ENCODE measurements around the gene CAB39L. TPM values are rescaled to one million over a fixed set of nuclear protein-coding genes. Genes with fewer than 3 reads are reported as not detected.

The CAB39L gene
- polyA plus RNA-seq, 1 donor from 2014 or later = 40.3 TPM

- TF ChIP-seq RAD21 (conservative IDR thresholded peaks at IDR 0.05) (no peak), EZH2 (IDR thresholded peaks at IDR 0.05; ENCODE audit: borderline replicate concordance, insufficient read depth, low read length, poor library complexity, severe bottlenecking) (no peak), POLR2AphosphoS5 (IDR thresholded peaks at IDR 0.05) (no peak), SMC3 (conservative IDR thresholded peaks at IDR 0.05; ENCODE audit: poor library complexity) (no peak), MXI1 (conservative IDR thresholded peaks at IDR 0.05; ENCODE audit: poor library complexity, severe bottlenecking) (no peak)
- TF ChIP-seq, protein P1, sequence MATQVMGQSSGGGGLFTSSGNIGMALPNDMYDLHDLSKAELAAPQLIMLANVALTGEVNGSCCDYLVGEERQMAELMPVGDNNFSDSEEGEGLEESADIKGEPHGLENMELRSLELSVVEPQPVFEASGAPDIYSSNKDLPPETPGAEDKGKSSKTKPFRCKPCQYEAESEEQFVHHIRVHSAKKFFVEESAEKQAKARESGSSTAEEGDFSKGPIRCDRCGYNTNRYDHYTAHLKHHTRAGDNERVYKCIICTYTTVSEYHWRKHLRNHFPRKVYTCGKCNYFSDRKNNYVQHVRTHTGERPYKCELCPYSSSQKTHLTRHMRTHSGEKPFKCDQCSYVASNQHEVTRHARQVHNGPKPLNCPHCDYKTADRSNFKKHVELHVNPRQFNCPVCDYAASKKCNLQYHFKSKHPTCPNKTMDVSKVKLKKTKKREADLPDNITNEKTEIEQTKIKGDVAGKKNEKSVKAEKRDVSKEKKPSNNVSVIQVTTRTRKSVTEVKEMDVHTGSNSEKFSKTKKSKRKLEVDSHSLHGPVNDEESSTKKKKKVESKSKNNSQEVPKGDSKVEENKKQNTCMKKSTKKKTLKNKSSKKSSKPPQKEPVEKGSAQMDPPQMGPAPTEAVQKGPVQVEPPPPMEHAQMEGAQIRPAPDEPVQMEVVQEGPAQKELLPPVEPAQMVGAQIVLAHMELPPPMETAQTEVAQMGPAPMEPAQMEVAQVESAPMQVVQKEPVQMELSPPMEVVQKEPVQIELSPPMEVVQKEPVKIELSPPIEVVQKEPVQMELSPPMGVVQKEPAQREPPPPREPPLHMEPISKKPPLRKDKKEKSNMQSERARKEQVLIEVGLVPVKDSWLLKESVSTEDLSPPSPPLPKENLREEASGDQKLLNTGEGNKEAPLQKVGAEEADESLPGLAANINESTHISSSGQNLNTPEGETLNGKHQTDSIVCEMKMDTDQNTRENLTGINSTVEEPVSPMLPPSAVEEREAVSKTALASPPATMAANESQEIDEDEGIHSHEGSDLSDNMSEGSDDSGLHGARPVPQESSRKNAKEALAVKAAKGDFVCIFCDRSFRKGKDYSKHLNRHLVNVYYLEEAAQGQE (IDR thresholded peaks at IDR 0.05; ENCODE audit: borderline replicate concordance) = no peak
- TF ChIP-seq, protein P2, sequence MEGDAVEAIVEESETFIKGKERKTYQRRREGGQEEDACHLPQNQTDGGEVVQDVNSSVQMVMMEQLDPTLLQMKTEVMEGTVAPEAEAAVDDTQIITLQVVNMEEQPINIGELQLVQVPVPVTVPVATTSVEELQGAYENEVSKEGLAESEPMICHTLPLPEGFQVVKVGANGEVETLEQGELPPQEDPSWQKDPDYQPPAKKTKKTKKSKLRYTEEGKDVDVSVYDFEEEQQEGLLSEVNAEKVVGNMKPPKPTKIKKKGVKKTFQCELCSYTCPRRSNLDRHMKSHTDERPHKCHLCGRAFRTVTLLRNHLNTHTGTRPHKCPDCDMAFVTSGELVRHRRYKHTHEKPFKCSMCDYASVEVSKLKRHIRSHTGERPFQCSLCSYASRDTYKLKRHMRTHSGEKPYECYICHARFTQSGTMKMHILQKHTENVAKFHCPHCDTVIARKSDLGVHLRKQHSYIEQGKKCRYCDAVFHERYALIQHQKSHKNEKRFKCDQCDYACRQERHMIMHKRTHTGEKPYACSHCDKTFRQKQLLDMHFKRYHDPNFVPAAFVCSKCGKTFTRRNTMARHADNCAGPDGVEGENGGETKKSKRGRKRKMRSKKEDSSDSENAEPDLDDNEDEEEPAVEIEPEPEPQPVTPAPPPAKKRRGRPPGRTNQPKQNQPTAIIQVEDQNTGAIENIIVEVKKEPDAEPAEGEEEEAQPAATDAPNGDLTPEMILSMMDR (IDR thresholded peaks at IDR 0.05; ENCODE audit: poor library complexity, severe bottlenecking) = no peak
- no peaks in the 10 kb centered on the region for H3K9me3 ChIP-seq (ENCODE audit: low read length)
- no peaks in the 10 kb centered on the region for H3K36me3 ChIP-seq (ENCODE audit: insufficient read depth, low read length)
- no peaks in the 10 kb centered on the region for H3K79me2 ChIP-seq (replicated peaks; ENCODE audit: insufficient read depth, low read length)
- no peak overlapping the region for H3K9ac ChIP-seq (ENCODE audit: low read length)
- no peak overlapping the region for H3K27ac ChIP-seq (ENCODE audit: low read length)
- H3K27me3 ChIP-seq (ENCODE audit: insufficient read depth, low read depth, low read length) = no peaks in the 10 kb centered on the region
- no peaks in the 10 kb centered on the region for H3K9me2 ChIP-seq (ENCODE audit: insufficient read depth, low read length)
- H3K4me3 ChIP-seq (ENCODE audit: low read length) = no peak overlapping the region
- no peaks in the 10 kb centered on the region for H3F3A ChIP-seq (ENCODE audit: insufficient read depth, low read length, poor library complexity, severe bottlenecking)
- H2AFZ ChIP-seq (ENCODE audit: low read depth, low read length) = no peak overlapping the region
- H4K20me1 ChIP-seq (ENCODE audit: insufficient read depth) = no peaks in the 10 kb centered on the region
- H3K4me2 ChIP-seq (ENCODE audit: low read length) = no peak overlapping the region
Observed at GRCh38 chr13:49354719-49355118, 89.1 kb downstream of the CAB39L start.

DNA sequence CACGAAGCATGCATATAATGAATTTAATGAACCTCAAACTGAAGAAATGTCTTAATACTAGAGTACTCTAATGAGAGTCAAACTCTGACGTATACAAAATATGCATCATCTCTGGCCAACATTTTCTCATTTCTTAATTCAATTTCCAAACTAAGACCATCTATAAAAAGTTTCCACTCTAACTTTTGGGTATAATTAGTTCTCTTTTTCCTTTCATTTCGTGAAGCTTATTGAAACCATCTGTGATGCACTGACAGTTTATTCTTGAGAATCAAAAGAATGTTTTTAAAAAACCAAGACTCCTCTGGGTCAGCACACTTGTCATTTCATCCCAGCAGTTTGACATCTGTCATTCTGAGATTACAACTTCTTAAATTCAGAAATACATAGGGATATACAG, 90.0 kb downstream of the CAB39L start:
- Histone ChIP-seq H3K4me3 (ENCODE audit: low read length) (no peak overlapping the region), H3K9me2 (ENCODE audit: insufficient read depth, low read length) (no peaks in the 10 kb centered on the region)

More for the DNA sequence above, 90.0 kb downstream of the CAB39L start:
- no peak overlapping the region for H3K27ac ChIP-seq (ENCODE audit: low read length)
- no peaks in the 10 kb centered on the region for H3K9me3 ChIP-seq (ENCODE audit: low read length)
- H2AFZ ChIP-seq (ENCODE audit: low read depth, low read length) = no peak overlapping the region
- H3K9ac ChIP-seq (ENCODE audit: low read length) = no peak overlapping the region
- H3F3A ChIP-seq (ENCODE audit: insufficient read depth, low read length, poor library complexity, severe bottlenecking) = no peaks in the 10 kb centered on the region
- H4K20me1 ChIP-seq (ENCODE audit: insufficient read depth) = no peaks in the 10 kb centered on the region
- H3K79me2 ChIP-seq (replicated peaks; ENCODE audit: insufficient read depth, low read length) = no peaks in the 10 kb centered on the region
- no peak for TF ChIP-seq SMC3 (conservative IDR thresholded peaks at IDR 0.05; ENCODE audit: poor library complexity)
- TF ChIP-seq, protein P1 (IDR thresholded peaks at IDR 0.05; ENCODE audit: borderline replicate concordance) = no peak
- no peak for TF ChIP-seq MXI1 (conservative IDR thresholded peaks at IDR 0.05; ENCODE audit: poor library complexity, severe bottlenecking)
- no peak for TF ChIP-seq POLR2AphosphoS5 (IDR thresholded peaks at IDR 0.05)
- TF ChIP-seq TAF1 (IDR thresholded peaks at IDR 0.05; ENCODE audit: low read depth) = no peak
- no peak for TF ChIP-seq RAD21 (conservative IDR thresholded peaks at IDR 0.05)
- TF ChIP-seq, protein P2 (IDR thresholded peaks at IDR 0.05; ENCODE audit: poor library complexity, severe bottlenecking) = no peak
- no peak for TF ChIP-seq EZH2 (IDR thresholded peaks at IDR 0.05; ENCODE audit: borderline replicate concordance, insufficient read depth, low read length, poor library complexity, severe bottlenecking)
- no peak for TF ChIP-seq EP300 (conservative IDR thresholded peaks at IDR 0.05; ENCODE audit: poor library complexity, severe bottlenecking)
- H3K27me3 ChIP-seq (ENCODE audit: insufficient read depth, low read depth, low read length) = no peaks in the 10 kb centered on the region
- no peak overlapping the region for H3K4me2 ChIP-seq (ENCODE audit: low read length)
- no peaks in the 10 kb centered on the region for H3K36me3 ChIP-seq (ENCODE audit: insufficient read depth, low read length)
